ENCODE data around the gene KIAA0408. TPM values are rescaled to one million over a fixed set of nuclear protein-coding genes. Genes with fewer than 3 reads are reported as not detected.

KIAA0408 gene
- total and polyA plus RNA-seq, 7 experiments from 2014 or later = 0.14 to 11.3 (median 1.6) TPM; not detected in 1

DNA sequence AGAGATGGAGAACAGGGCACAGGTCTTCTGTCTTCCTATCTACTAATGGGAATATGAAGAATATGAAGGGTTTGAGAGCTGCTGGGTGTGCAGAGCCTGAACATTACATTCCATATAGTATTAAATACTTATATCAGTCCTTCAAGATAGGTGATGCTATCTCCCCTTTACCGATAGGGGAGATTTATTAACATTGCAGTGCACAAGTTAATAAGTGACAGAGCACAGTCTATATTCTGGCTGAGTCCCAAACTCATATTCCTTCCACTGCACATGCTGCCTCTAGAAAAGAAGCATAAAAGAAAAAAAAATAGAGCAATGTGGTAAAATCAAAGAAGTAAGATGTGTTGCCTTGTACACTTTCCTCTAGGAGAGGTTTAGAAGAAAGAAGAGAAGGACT, 18.5 kb upstream of the KIAA0408 start:
- Mint-ChIP-seq H3K4me3 (no peak overlapping the region), H3K4me1 (peaks cover 0 to 10% (median 0%) of the 10 kb centered on the region in 7 donors), H3K27ac (no peak overlapping the region), H3K36me3 (peaks cover 5 to 46% (median 21%) of the 10 kb centered on the region in 5 donors), H3K9me3 (no peaks in the 10 kb centered on the region), H3K27me3 (peaks cover 0 to 3% (median 0%) of the 10 kb centered on the region in 5 donors)
- CTCF ChIA-PET = no interaction called here
- H3K27ac ChIP-seq (ENCODE audit: low read depth, low read length) = no peak overlapping the region
- no peaks in the 10 kb centered on the region for H3K27me3 ChIP-seq (ENCODE audit: control insufficient read depth in 2 of 2, insufficient read depth in 2 of 2, low read length in 2 of 2)
- H3K36me3 ChIP-seq (ENCODE audit: control insufficient read depth in 2 of 3, insufficient read depth in 3 of 3, low read length in 3 of 3) = no peaks in the 10 kb centered on the region
- no peaks in the 10 kb centered on the region for H3K4me1 ChIP-seq (ENCODE audit: control insufficient read depth in 2 of 2, insufficient read depth in 2 of 2, low read length in 2 of 2)
- DNase-seq (no peak), ATAC-seq (no peak)
- POLR2A ChIA-PET = no interaction called here
- H3K9me3 ChIP-seq (ENCODE audit: control insufficient read depth in 2 of 3, low read length in 3 of 3) = no peaks in the 10 kb centered on the region
- intact Hi-C loops (cut with micrococcal nuclease) = no loop called here
- H3K4me3 ChIP-seq (ENCODE audit: low read length) = no peak overlapping the region

DNA sequence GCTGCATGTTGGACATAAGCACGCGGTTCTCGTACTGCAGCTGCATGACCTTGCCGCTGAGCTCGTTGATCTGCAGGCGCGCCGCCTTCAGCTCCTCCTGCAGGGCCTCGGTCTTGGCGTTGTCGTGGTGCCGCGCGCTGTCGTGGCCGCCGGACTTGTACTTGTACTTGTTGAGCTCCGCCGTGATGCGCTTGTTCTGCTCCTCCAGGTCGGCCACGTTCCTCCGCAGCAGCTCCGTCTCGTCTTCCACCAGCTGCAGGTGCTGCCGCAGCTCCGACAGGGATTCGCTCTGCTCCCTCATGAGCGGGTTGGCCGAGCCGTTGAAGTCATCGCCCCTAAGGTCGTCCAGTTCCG, 16.6 kb upstream of the KIAA0408 start:
- Mint-ChIP-seq H3K9me3 (no peaks in the 10 kb centered on the region), H3K4me3 (peak overlapping the region in 3 of 10 donors; percentile 9 to 43 (median 26)), H3K27me3 (peaks cover 0 to 3% (median 0%) of the 10 kb centered on the region in 5 donors), H3K4me1 (peaks cover 0 to 2% (median 0%) of the 10 kb centered on the region in 7 donors), H3K36me3 (peaks cover 5 to 38% (median 19%) of the 10 kb centered on the region in 5 donors), H3K27ac (no peak overlapping the region)
- ChIA-PET CTCF (no interaction called here), POLR2A (no interaction called here)
- Histone ChIP-seq H3K27me3 (ENCODE audit: control insufficient read depth in 2 of 2, insufficient read depth in 2 of 2, low read length in 2 of 2) (no peaks in the 10 kb centered on the region), H3K27ac (ENCODE audit: low read depth, low read length) (no peak overlapping the region), H3K9me3 (ENCODE audit: control insufficient read depth in 2 of 3, low read length in 3 of 3) (no peaks in the 10 kb centered on the region), H3K36me3 (ENCODE audit: control insufficient read depth in 2 of 3, insufficient read depth in 3 of 3, low read length in 3 of 3) (no peaks in the 10 kb centered on the region), H3K4me3 (ENCODE audit: low read length) (no peak overlapping the region), H3K4me1 (ENCODE audit: control insufficient read depth in 2 of 2, insufficient read depth in 2 of 2, low read length in 2 of 2) (no peaks in the 10 kb centered on the region)
- DNase-seq = no peak
- intact Hi-C loops (cut with micrococcal nuclease) = no loop called here
- ATAC-seq = no peak

DNA sequence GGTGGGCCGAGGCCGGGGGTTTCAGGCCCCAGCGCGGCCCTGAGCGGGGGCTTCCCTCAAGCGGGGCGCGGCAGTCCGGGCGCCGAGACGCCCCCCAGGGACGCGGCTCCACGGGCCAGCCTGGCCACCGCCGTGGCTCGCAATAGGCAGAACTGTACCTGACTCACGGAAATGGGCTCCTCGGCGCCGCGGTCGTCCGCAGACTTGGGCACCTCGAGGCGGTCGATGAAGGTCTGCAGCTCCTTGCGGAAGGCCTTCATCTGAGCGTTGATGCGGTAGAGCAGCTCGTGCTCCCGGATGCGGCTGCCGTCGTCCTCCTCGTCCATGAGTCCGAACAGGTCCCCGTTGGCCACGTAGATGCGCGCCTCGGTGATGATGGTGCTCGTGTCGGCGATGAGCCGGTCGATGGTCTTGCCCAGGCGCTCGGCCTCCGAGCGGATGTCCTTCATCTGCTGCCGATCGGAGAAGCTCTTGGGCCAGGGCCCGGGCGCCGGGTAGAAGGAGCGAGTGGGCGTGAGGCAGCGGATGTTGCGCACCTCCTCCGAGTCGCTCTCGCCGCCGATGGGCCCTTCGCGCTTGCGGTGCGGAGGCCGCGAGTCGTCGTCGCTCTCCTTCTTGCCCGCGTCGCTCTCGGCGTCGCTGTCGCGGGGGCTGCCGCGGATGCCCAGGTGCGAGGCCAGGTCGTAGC, 16.1 kb upstream of the KIAA0408 start:
- Histone ChIP-seq H3K9me3 (ENCODE audit: control insufficient read depth in 2 of 3, low read length in 3 of 3) (no peaks in the 10 kb centered on the region), H3K4me3 (ENCODE audit: low read length) (no peak overlapping the region), H3K4me1 (ENCODE audit: control insufficient read depth in 2 of 2, insufficient read depth in 2 of 2, low read length in 2 of 2) (no peaks in the 10 kb centered on the region), H3K27me3 (ENCODE audit: control insufficient read depth in 2 of 2, insufficient read depth in 2 of 2, low read length in 2 of 2) (no peaks in the 10 kb centered on the region), H3K27ac (ENCODE audit: low read depth, low read length) (no peak overlapping the region), H3K36me3 (ENCODE audit: control insufficient read depth in 2 of 3, insufficient read depth in 3 of 3, low read length in 3 of 3) (no peaks in the 10 kb centered on the region)
- CTCF ChIA-PET = no interaction called here
- POLR2A ChIA-PET = no interaction called here
- Mint-ChIP-seq H3K27ac (no peak overlapping the region), H3K4me3 (no peak overlapping the region), H3K9me3 (no peaks in the 10 kb centered on the region), H3K4me1 (peaks cover 0 to under 1% (median 0%) of the 10 kb centered on the region in 7 donors), H3K36me3 (peaks cover 5 to 35% (median 19%) of the 10 kb centered on the region in 5 donors), H3K27me3 (peaks cover 0 to 3% (median 0%) of the 10 kb centered on the region in 5 donors)
- no peak for ATAC-seq
- no peak for DNase-seq
- intact Hi-C loops (cut with micrococcal nuclease) = no loop called here

DNA sequence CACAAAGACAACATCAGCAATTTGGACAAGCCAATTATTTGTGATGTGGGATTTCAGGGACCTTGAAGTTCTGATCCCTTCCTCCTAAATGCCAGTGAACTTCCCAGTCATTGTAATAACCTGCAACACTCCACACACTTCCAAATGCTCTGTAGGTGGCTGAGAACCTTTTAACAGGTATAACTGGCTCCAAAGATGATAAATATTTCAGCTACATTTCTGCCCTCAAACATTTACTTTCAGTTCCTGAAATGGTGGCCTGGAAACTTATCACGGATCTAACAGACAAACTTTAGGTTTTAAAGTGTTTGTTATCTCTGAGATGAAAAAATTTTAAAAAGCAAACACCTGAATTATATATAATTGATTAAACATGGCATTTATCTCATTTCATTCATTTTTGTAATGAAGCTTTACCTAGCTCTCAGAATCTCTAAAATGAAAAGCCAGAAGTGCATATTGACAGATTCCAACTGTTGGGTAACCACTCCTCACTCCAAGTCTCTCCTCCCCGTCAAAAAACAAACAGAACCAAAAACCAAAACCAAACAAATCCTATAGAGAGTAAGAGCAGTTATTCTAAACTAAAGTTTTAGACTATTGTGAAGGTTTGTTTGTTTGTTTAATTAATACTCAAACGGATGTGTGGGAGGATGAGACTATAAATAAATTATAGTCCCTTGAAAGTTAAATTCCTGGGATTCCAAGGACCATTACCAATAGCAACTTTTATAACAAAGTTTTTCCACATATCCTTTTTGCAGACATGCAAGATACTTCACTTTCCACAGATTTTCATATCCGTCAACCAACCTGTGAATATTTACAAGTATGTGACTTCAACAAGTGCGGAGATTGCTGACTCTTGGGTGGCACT, 12.4 kb upstream of the KIAA0408 start:
- ChIA-PET POLR2A (no interaction called here), CTCF (interaction anchor here (0.6 kb wide), 1 partner anchor 25 kb away, joined by 3 read pairs; no protein-coding TSS in a partner anchor)
- intact Hi-C loops (cut with micrococcal nuclease) = no loop called here
- Histone ChIP-seq H3K4me3 (ENCODE audit: low read length) (no peak overlapping the region), H3K27ac (ENCODE audit: low read depth, low read length) (no peak overlapping the region), H3K9me3 (ENCODE audit: control insufficient read depth in 2 of 3, low read length in 3 of 3) (no peaks in the 10 kb centered on the region), H3K4me1 (ENCODE audit: control insufficient read depth in 2 of 2, insufficient read depth in 2 of 2, low read length in 2 of 2) (no peaks in the 10 kb centered on the region), H3K27me3 (ENCODE audit: control insufficient read depth in 2 of 2, insufficient read depth in 2 of 2, low read length in 2 of 2) (no peaks in the 10 kb centered on the region), H3K36me3 (ENCODE audit: control insufficient read depth in 2 of 3, insufficient read depth in 3 of 3, low read length in 3 of 3) (no peaks in the 10 kb centered on the region)
- H3K27me3 Mint-ChIP-seq = no peaks in the 10 kb centered on the region
- no peak overlapping the region for H3K4me3 Mint-ChIP-seq
- H3K27ac Mint-ChIP-seq = no peak overlapping the region
- H3K36me3 Mint-ChIP-seq = peaks cover 0 to 17% (median 9%) of the 10 kb centered on the region in 5 donors
- DNase-seq = no peak
- no peaks in the 10 kb centered on the region for H3K4me1 Mint-ChIP-seq
- H3K9me3 Mint-ChIP-seq = no peaks in the 10 kb centered on the region
- no peak for ATAC-seq

DNA sequence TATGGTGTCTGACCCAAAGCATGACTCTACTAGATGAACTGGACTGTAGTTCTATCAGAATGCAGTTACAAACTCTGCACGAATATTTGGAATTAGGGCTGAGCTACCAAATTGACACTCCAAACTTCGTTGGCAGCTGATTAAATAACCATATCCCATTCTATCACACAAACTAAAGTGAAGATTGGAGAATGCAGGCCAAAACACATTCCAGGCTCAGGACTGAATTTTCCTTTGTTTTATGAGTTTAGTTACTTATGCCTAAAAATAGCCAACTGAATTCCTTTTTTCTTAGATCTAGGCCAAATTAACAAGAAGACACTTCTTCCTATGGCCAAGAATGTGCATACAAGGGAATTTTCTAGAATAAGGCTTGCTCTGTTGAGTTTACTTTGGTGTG, 9.7 kb upstream of the KIAA0408 start:
- Mint-ChIP-seq H3K36me3 (peaks cover 0 to 5% (median 2%) of the 10 kb centered on the region in 5 donors), H3K27ac (no peak overlapping the region), H3K4me1 (peaks cover 0 to 2% (median 0%) of the 10 kb centered on the region in 7 donors), H3K9me3 (no peaks in the 10 kb centered on the region), H3K4me3 (no peak overlapping the region), H3K27me3 (no peaks in the 10 kb centered on the region)
- ChIA-PET POLR2A (no interaction called here), CTCF (no interaction called here)
- Histone ChIP-seq H3K27ac (ENCODE audit: low read depth, low read length) (no peak overlapping the region), H3K4me3 (ENCODE audit: low read length) (no peak overlapping the region), H3K9me3 (ENCODE audit: control insufficient read depth in 2 of 3, low read length in 3 of 3) (no peaks in the 10 kb centered on the region), H3K36me3 (ENCODE audit: control insufficient read depth in 2 of 3, insufficient read depth in 3 of 3, low read length in 3 of 3) (no peaks in the 10 kb centered on the region), H3K27me3 (ENCODE audit: control insufficient read depth in 2 of 2, insufficient read depth in 2 of 2, low read length in 2 of 2) (no peaks in the 10 kb centered on the region), H3K4me1 (ENCODE audit: control insufficient read depth in 2 of 2, insufficient read depth in 2 of 2, low read length in 2 of 2) (no peaks in the 10 kb centered on the region)
- DNase-seq = no peak
- intact Hi-C loops (cut with micrococcal nuclease) = loop anchor here in 1 of 2 donors (5.0 kb wide), 1 partner anchor 1783 kb away; no protein-coding TSS in a partner anchor
- no peak for ATAC-seq

DNA sequence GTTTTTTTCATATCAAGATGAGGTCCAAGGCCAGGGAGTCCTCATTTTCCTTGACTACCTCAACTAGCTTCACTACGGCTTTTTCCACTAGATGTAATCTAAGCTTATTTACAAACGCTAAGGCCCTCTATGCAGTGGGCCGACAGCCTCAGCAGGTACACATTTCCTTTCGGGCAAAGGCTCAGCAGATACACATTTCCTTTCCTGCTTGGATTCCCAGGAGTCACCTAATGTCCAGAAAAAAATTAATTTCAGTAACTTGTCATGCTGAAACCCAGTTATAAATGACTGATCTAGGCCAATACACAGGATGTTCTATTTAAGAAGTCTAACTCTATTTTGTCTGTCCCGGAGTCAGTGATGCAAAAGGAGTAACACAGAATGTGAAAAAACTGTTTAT, 7.2 kb upstream of the KIAA0408 start:
- CTCF ChIA-PET = interaction anchor here (0.7 to 6.6 kb wide), 7 partner anchors 16 to 1312 kb away, joined by 3 to 52 read pairs (median 3); no protein-coding TSS in a partner anchor
- no peaks in the 10 kb centered on the region for H3K27me3 ChIP-seq (ENCODE audit: control insufficient read depth in 2 of 2, insufficient read depth in 2 of 2, low read length in 2 of 2)
- Mint-ChIP-seq H3K27ac (no peak overlapping the region), H3K9me3 (no peaks in the 10 kb centered on the region), H3K4me1 (peaks cover 0 to 2% (median 0%) of the 10 kb centered on the region in 7 donors), H3K36me3 (no peaks in the 10 kb centered on the region), H3K27me3 (no peaks in the 10 kb centered on the region), H3K4me3 (no peak overlapping the region)
- H3K4me1 ChIP-seq (ENCODE audit: control insufficient read depth in 2 of 2, insufficient read depth in 2 of 2, low read length in 2 of 2) = no peaks in the 10 kb centered on the region
- H3K9me3 ChIP-seq (ENCODE audit: control insufficient read depth in 2 of 3, low read length in 3 of 3) = no peaks in the 10 kb centered on the region
- POLR2A ChIA-PET = interaction anchor here (0.7 kb wide), 1 partner anchor 61 kb away, joined by 3 read pairs; no protein-coding TSS in a partner anchor
- ATAC-seq (no peak), DNase-seq (no peak)
- no peaks in the 10 kb centered on the region for H3K36me3 ChIP-seq (ENCODE audit: control insufficient read depth in 2 of 3, insufficient read depth in 3 of 3, low read length in 3 of 3)
- H3K27ac ChIP-seq (ENCODE audit: low read depth, low read length) = no peak overlapping the region
- intact Hi-C loops (cut with micrococcal nuclease) = loop anchor here in 1 of 2 donors (5.0 kb wide), 1 partner anchor 1786 kb away; no protein-coding TSS in a partner anchor
- no peak overlapping the region for H3K4me3 ChIP-seq (ENCODE audit: low read length)
